Trophoblast cell (in vitro differentiated cells and primary cell): ENCODE measurements around the gene ABCA8.
"Not testable (repeated sequence)": the region's sequence is repeated elsewhere in the genome, so short reads cannot be mapped to it uniquely, and the experiment has no call there.

Source experiments
- DNase-seq, 2 donors: peaks; one replicate each; pipeline ENCODE4 v3.0.0-alpha.2; 2016
- H2AFZ ChIP-seq: 2 replicates; pipeline ENCODE4 v1.6.1; 2013; ENCODE audit warnings: low read length, moderate library complexity, mild to moderate bottlenecking; ENCODE audit not compliant: insufficient read depth, poor library complexity
- H2AK5ac ChIP-seq: 2 replicates; pipeline ENCODE4 v1.6.1; 2013; ENCODE audit warnings: mild to moderate bottlenecking, low read length
- H2BK120ac ChIP-seq: 2 replicates; pipeline ENCODE4 v1.6.1; 2013; ENCODE audit warnings: low read length, mild to moderate bottlenecking, moderate library complexity; ENCODE audit not compliant: insufficient read depth, poor library complexity
- H2BK12ac ChIP-seq: 2 replicates; pipeline ENCODE4 v1.6.1; 2013; ENCODE audit warnings: mild to moderate bottlenecking, low read length, moderate library complexity
- H2BK5ac ChIP-seq: 2 replicates; pipeline ENCODE4 v1.6.1; 2013; ENCODE audit warnings: low read length, low read depth, moderate library complexity, mild to moderate bottlenecking; ENCODE audit not compliant: poor library complexity
- H3K14ac ChIP-seq: 2 replicates; pipeline ENCODE4 v1.6.1; 2013; ENCODE audit warnings: mild to moderate bottlenecking, low read length
- H3K18ac ChIP-seq: 2 replicates; pipeline ENCODE4 v1.6.1; 2013; ENCODE audit warnings: mild to moderate bottlenecking, low read length
- H3K23ac ChIP-seq: 2 replicates; pipeline ENCODE4 v1.6.1; 2013; ENCODE audit warnings: low read length
- H3K27ac ChIP-seq: 2 replicates; pipeline ENCODE4 v1.5.1; 2013; ENCODE audit warnings: low read depth, mild to moderate bottlenecking, inconsistent platforms, low read length, moderate library complexity
- H3K27me3 ChIP-seq: 2 replicates; pipeline ENCODE4 v1.6.1; 2013; ENCODE audit warnings: inconsistent platforms, mild to moderate bottlenecking, low read length, moderate library complexity; ENCODE audit not compliant: insufficient read depth
- H3K36me3 ChIP-seq, 2 experiments: 1 replicate in 1 of 2; 2 replicates in 1 of 2; pipeline ENCODE4 v1.6.1; 2013; ENCODE audit warnings: low read length in 2 of 2, mild to moderate bottlenecking in 2 of 2, moderate library complexity in 1 of 2; ENCODE audit not compliant: insufficient read depth in 2 of 2, control insufficient read depth in 1 of 2
- H3K4ac ChIP-seq: 2 replicates; pipeline ENCODE4 v1.6.1; 2013; ENCODE audit warnings: low read depth, mild to moderate bottlenecking, low read length, moderate library complexity
- H3K4me1 ChIP-seq, 2 experiments: 1 replicate in 1 of 2; 2 replicates in 1 of 2; pipeline ENCODE4 v1.6.1; 2013; ENCODE audit warnings: low read length in 2 of 2, mild to moderate bottlenecking in 2 of 2, moderate library complexity in 1 of 2; ENCODE audit not compliant: insufficient read depth in 2 of 2, control insufficient read depth in 1 of 2
- H3K4me2 ChIP-seq: 2 replicates; pipeline ENCODE4 v1.6.1; 2013; ENCODE audit warnings: inconsistent platforms, mild to moderate bottlenecking, low read length, moderate library complexity
- H3K4me3 ChIP-seq: 2 replicates; pipeline ENCODE4 v1.5.1; 2013; ENCODE audit warnings: mild to moderate bottlenecking, low read depth, low read length, inconsistent platforms
- H3K79me1 ChIP-seq: one replicate; pipeline ENCODE4 v1.6.1; 2013; ENCODE audit warnings: low read length
- H3K79me2 ChIP-seq: 2 replicates; pipeline ENCODE4 v1.6.1; 2013; ENCODE audit warnings: low read length, mild to moderate bottlenecking; ENCODE audit not compliant: control insufficient read depth, insufficient read depth, poor library complexity
- H3K9ac ChIP-seq: 2 replicates; pipeline ENCODE4 v1.6.1; 2013; ENCODE audit warnings: mild to moderate bottlenecking, low read length
- H3K9me3 ChIP-seq: 2 replicates; pipeline ENCODE4 v1.6.1; 2013; ENCODE audit warnings: low read depth, mild to moderate bottlenecking, control low read depth, inconsistent platforms, low read length; ENCODE audit not compliant: insufficient read depth
- H4K12ac ChIP-seq: 2 replicates; pipeline ENCODE4 v1.6.1; 2013; ENCODE audit warnings: low read depth, mild to moderate bottlenecking, low read length, moderate library complexity
- H4K8ac ChIP-seq: 2 replicates; pipeline ENCODE4 v1.6.1; 2013; ENCODE audit warnings: low read depth, mild to moderate bottlenecking, low read length, moderate library complexity
- H4K91ac ChIP-seq: one replicate; pipeline ENCODE4 v1.6.1; 2013; ENCODE audit warnings: low read depth, mild to moderate bottlenecking, low read length, moderate library complexity
- WGBS: extraction: QIAGEN DNeasy Blood & Tissue Kit; methylation state at CpG from one replicate; pipeline ENCODE4 v1.1.7; 2013; ENCODE audit warnings: missing lambda C conversion rate; ENCODE audit not compliant: insufficient read length, insufficient coverage; ENCODE audit errors: extremely low coverage; 5-methylcytosine and 5-hydroxymethylcytosine counted together

ABCA8 gene

DNA sequence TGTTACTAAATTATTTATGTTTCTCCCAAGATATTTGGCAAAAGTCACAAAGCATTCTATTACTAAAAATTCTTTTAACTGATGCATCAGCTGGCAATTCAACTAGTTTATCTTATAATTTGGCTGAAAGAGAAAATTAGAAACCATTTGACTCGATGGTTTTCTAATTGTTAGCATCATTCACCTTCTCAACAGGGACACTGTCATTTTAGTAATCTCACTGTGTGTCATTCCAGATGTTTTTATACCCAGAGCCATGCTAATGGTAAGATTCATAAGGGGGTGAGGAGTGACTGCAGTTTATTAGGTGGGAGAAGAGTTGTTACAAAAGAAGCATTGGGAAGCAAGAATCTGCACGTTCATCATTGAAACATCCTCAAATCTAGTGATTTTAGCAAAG lies 124.9 kb downstream of the ABCA8 start:
- Histone ChIP-seq H2BK120ac (no peak overlapping the region), H3K27ac (no peak overlapping the region), H3K23ac (no peak overlapping the region), H3K4me3 (no peak overlapping the region), H3K9ac (no peak overlapping the region), H2AFZ (no peak overlapping the region), H4K91ac (no peak overlapping the region), H3K4me2 (no peak overlapping the region), H3K36me3 (no peaks in the 10 kb centered on the region), H3K79me1 (no peaks in the 10 kb centered on the region), H3K18ac (no peak overlapping the region), H4K8ac (no peak overlapping the region), H3K4me1 (no peaks in the 10 kb centered on the region), H3K4ac (no peak overlapping the region), H2BK12ac (no peak overlapping the region), H3K9me3 (no peaks in the 10 kb centered on the region), H3K79me2 (no peaks in the 10 kb centered on the region), H4K12ac (no peak overlapping the region), H2AK5ac (no peak overlapping the region), H2BK5ac (no peak overlapping the region), H3K27me3 (no peaks in the 10 kb centered on the region), H3K14ac (no peak overlapping the region)
- WGBS = no CpG with 5 or more reads among the region's 2 CpGs
- DNase-seq = no peak

DNA sequence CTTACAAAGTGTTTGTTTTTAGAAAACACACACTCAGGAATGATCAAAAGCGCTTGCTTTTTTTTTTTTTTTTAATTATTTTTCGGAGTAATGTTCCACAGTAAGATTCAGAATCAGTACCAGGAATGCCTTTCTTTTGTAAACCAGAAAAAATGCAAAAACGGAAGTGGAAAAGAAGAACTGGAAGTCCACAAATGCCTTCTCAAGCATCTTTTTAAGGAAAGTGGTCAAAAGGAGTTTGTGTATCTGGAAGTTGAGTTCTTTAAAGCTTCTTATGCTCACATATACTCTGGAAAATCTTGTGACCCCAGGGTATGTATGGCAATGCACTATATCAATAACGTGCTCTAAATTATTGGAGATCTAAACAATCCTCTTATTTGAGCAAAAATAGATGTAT lies 126.0 kb downstream of the ABCA8 start:
- Histone ChIP-seq H3K27me3 (no peaks in the 10 kb centered on the region), H4K12ac (no peak overlapping the region), H2BK12ac (no peak overlapping the region), H3K36me3 (no peaks in the 10 kb centered on the region), H4K91ac (no peak overlapping the region), H2AFZ (no peak overlapping the region), H4K8ac (no peak overlapping the region), H3K18ac (no peak overlapping the region), H2BK5ac (no peak overlapping the region), H3K4me1 (no peaks in the 10 kb centered on the region), H3K9me3 (no peaks in the 10 kb centered on the region), H3K23ac (no peak overlapping the region), H3K9ac (no peak overlapping the region), H3K4me2 (no peak overlapping the region), H3K4ac (no peak overlapping the region), H2AK5ac (no peak overlapping the region), H3K4me3 (no peak overlapping the region), H2BK120ac (no peak overlapping the region), H3K79me1 (no peaks in the 10 kb centered on the region), H3K79me2 (no peaks in the 10 kb centered on the region), H3K27ac (no peak overlapping the region), H3K14ac (no peak overlapping the region)
- DNase-seq = no peak
- WGBS = no CpG with 5 or more reads among the region's 4 CpGs

DNA sequence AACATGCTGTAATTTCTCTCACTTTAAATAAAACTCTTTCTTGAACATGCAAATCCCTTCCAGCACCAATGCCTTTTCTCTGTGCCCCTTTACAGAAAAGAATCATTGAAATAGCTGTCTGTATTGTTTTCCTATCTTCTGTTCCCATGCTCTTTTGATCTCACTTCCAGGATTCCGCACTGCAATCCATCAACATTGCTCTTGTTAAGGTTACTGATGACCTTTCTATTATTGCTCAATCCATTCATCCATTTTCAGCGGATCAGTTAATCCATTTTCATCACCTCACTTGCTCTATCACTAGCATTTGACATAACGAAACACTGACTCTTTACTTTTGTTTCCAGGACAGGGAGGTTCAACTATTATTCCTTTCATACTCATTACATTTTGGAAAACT lies 130.5 kb downstream of the ABCA8 start:
- H3K9me3 ChIP-seq = no peaks in the 10 kb centered on the region
- no peaks in the 10 kb centered on the region for H3K27me3 ChIP-seq
- no peak for DNase-seq
- H3K36me3 ChIP-seq = no peaks in the 10 kb centered on the region
- H2BK5ac ChIP-seq = no peak overlapping the region
- no peak overlapping the region for H3K23ac ChIP-seq
- H3K79me1 ChIP-seq = no peaks in the 10 kb centered on the region
- H3K79me2 ChIP-seq = no peaks in the 10 kb centered on the region
- no peak overlapping the region for H3K4me3 ChIP-seq
- H3K14ac ChIP-seq = no peak overlapping the region
- no peak overlapping the region for H4K8ac ChIP-seq
- no CpG with 5 or more reads among the region's 3 CpGs for WGBS
- H2AFZ ChIP-seq = no peak overlapping the region
- H3K4me2 ChIP-seq = no peak overlapping the region
- H3K4me1 ChIP-seq = peaks cover 0 to 4% of the 10 kb centered on the region in 2 experiments
- no peak overlapping the region for H2BK120ac ChIP-seq
- H2AK5ac ChIP-seq = no peak overlapping the region
- H2BK12ac ChIP-seq = no peak overlapping the region
- no peak overlapping the region for H4K12ac ChIP-seq
- no peak overlapping the region for H3K18ac ChIP-seq
- no peak overlapping the region for H4K91ac ChIP-seq
- H3K27ac ChIP-seq = no peak overlapping the region
- no peak overlapping the region for H3K9ac ChIP-seq
- H3K4ac ChIP-seq = no peak overlapping the region

DNA sequence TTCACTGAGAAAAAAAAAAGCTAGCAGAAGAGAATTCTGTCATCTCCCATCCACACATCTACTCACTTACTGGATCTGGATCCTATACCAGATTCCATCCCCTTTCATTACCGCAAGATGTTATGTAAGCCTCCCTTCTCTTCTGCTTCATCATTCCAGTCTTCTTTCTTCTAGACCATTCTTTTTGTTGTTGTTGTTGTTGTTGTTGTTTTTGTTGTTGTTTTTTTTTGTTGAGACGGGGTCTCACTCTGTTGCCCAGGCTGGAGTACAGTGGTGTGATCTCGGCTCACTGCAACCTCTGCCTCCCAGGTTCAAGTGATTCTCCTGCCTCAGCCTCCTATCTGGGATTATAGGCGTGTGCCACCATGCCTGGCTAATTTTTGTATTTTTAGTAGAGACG lies 131.0 kb downstream of the ABCA8 start:
- H2AK5ac ChIP-seq, H3K9ac ChIP-seq, H3K9me3 ChIP-seq, H4K12ac ChIP-seq, H3K4me2 ChIP-seq, H2BK120ac ChIP-seq, H3K79me1 ChIP-seq, H3K4me3 ChIP-seq, H2BK5ac ChIP-seq, H3K4me1 ChIP-seq, H3K27me3 ChIP-seq, H4K91ac ChIP-seq, H2BK12ac ChIP-seq, H2AFZ ChIP-seq, H3K18ac ChIP-seq, H3K79me2 ChIP-seq, H3K4ac ChIP-seq, H3K23ac ChIP-seq, H3K27ac ChIP-seq, H3K36me3 ChIP-seq, DNase-seq, H4K8ac ChIP-seq, H3K14ac ChIP-seq: not testable (repeated sequence)
- no CpG with 5 or more reads among the region's 5 CpGs for WGBS
